Transverse colon (tissue), 4 donors: Measurements from ENCODE around the gene PIRT. TPM values are rescaled to one million over a fixed set of nuclear protein-coding genes. Genes with fewer than 3 reads are reported as not detected.

ENCODE experiments used
- DNase-seq: peaks from one replicate; pipeline ENCODE4 v3.0.0-alpha.2; 2019
- H3K27ac ChIP-seq, 4 donors: fragments of 200-600 bp; sonication (generic); 2 replicates each; pipeline ENCODE4 v1.5.1; 2016 to 2018; ENCODE audit warnings: inconsistent platforms in 4 of 4
- H3K27me3 ChIP-seq: fragments of 200-600 bp; sonication (generic); 2 replicates; pipeline ENCODE4 v1.5.1; 2017; ENCODE audit warnings: inconsistent platforms
- H3K36me3 ChIP-seq, 4 donors: fragments of 200-600 bp; sonication (generic); 2 replicates each; pipeline ENCODE4 v1.5.1; 2017 to 2019; ENCODE audit warnings: inconsistent platforms in 4 of 4
- H3K4me1 ChIP-seq, 4 donors: fragments of 200-600 bp; sonication (generic); 2 replicates each; pipeline ENCODE4 v1.5.1; 2017 to 2020; ENCODE audit warnings: inconsistent platforms in 4 of 4
- H3K4me3 ChIP-seq, 4 donors: fragments of 200-600 bp; sonication (generic); 1 replicate in 1 of 4; 2 replicates in 3 of 4; pipeline versions ENCODE4 v1.5.1 to v1.6.1; 2017 to 2019; ENCODE audit warnings: inconsistent platforms in 4 of 4
- H3K9me3 ChIP-seq, 2 donors: fragments of 200-600 bp; sonication (generic); 2 replicates each; pipeline ENCODE4 v1.5.1; 2017 to 2019; ENCODE audit warnings: inconsistent platforms in 2 of 2
- CTCF ChIP-seq, 5 experiments: fragments of 200-600 bp in 3 of 5; fragments of 450-650 bp in 2 of 5; sonication (generic) in 3 of 5; IDR thresholded peaks; 1 replicate in 2 of 5; 2 replicates in 3 of 5; pipeline ENCODE4 v1.5.1; 2016 to 2017; ENCODE audit warnings: antibody characterized with exemption in 5 of 5, inconsistent platforms in 3 of 5, mild to moderate bottlenecking in 2 of 5, moderate library complexity in 1 of 5
- EP300 ChIP-seq: sonication (generic); formaldehyde crosslinking; IDR thresholded peaks from one replicate; pipeline ENCODE4 v1.6.1; 2017; ENCODE audit warnings: antibody characterized with exemption, low read depth
- POLR2A ChIP-seq: fragments of 450-650 bp; IDR thresholded peaks from one replicate; pipeline ENCODE4 v1.6.1; 2016; ENCODE audit warnings: antibody characterized with exemption, mild to moderate bottlenecking, moderate library complexity
- POLR2AphosphoS5 ChIP-seq, 3 donors: sonication (generic); formaldehyde crosslinking; IDR thresholded peaks; one replicate each; pipeline ENCODE4 v1.6.1; 2016; ENCODE audit warnings: antibody characterized with exemption in 3 of 3
- WGBS, 2 donors: methylation state at CpG; one replicate each; pipeline ENCODE4 v1.1.5; 2018; ENCODE audit warnings: low coverage in 1 of 2; 5-methylcytosine and 5-hydroxymethylcytosine counted together
- in situ Hi-C, 4 donors: fragments of 200-750 bp; cut with MboI; loops; one replicate each; pipeline versions ENCODE4 v1.15.0 to v1.15.1; 2017; ENCODE audit warnings: low sequenced_read_pairs in 3 of 4, low pct_ligation_motif_present in 1 of 4, low pct_unique_long_range_greater_than_20kb in 1 of 4
- intact Hi-C: fragments of 100-400 bp; cut with DNase I; formaldehyde crosslinking; loops from one replicate; pipeline ENCODE4 v1.15.1; 2023; ENCODE audit warnings: low total_unique reads
- total RNA-seq, 4 donors: library from RNA; depleted of rRNA; stranded (reverse); fragments of >200 nt; gene quantifications; one replicate each; pipeline ENCODE4 v1.1.0, GENCODE V29; 2016

PIRT gene
- total RNA-seq, 4 donors from 2014 or later: 2.4 to 6.4 (median 2.5) TPM; not detected in 1

GRCh38 chr17:10812674-10813073 lies 25.2 kb downstream of the PIRT start:
- Histone ChIP-seq H3K9me3 (no peaks in the 10 kb centered on the region), H3K27ac (peak overlapping the region; percentile 64 to 83 (median 80)), H3K4me1 (peaks cover 3 to 41% (median 29%) of the 10 kb centered on the region in 4 donors), H3K36me3 (no peaks in the 10 kb centered on the region), H3K27me3 (no peaks in the 10 kb centered on the region), H3K4me3 (no peak overlapping the region)
- intact Hi-C loops (loop anchor here (5.0 kb wide), 1 partner anchor 1355 kb away; no protein-coding TSS in a partner anchor), in situ Hi-C loops (no loop called here)
- peak; percentile 92 for DNase-seq
- no peak for TF ChIP-seq EP300
- TF ChIP-seq POLR2AphosphoS5 (IDR thresholded peaks at IDR 0.05): peak in 1 of 3 donors; percentile 69
- no peak for TF ChIP-seq CTCF (IDR thresholded peaks at IDR 0.05)
- TF ChIP-seq POLR2A: no peak
- 61% methylated on average over 5 of the region's 5 CpGs; no CpG with 5 or more reads in 1 of the 2 donors for WGBS, 2 donors

DNA sequence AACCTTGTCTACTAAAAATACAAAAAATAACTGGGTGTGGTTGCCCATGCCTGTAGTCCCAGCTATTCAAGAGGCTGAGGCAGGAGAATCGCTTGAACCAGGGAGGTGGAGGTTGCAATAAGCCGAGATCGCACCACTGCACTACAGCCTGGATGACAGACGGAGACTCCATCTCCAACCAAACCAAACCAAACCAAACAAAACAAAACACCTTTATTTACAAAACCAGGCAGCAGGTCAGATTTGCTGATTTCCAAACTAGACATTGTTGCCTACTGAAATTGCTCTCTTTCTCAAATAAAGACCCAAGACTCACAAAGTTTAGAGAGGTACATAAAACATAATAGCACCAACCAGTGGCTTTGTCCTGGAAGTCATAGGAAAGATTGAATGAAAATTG lies 28.3 kb downstream of the PIRT start:
- DNase-seq: no peak
- WGBS, 2 donors: 64% methylated on average over 4 of the region's 4 CpGs; no CpG with 5 or more reads in 1 of the 2 donors
- intact Hi-C loops: loop anchor here (5.0 kb wide), 1 partner anchor 1358 kb away; no protein-coding TSS in a partner anchor

DNA sequence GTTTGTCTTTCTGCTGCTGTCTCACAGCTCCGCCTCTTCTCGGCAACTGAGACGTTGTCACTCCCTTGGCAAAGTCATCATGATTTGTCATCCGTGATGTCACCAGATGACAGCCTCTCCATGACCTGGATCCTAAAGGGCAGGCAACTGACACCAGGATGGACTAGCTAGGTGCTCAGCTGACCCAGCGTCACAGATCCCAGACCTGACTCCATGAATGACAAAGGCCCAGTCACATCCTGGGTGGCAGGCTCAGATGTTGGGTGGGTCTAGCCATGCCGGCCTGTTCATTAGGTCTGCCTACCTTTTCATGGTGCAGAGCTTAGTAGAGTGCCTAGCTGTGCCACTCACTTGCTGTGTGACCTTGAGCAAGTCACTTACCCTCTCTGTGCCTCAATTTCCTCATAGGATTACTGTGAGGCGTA lies 30.2 kb downstream of the PIRT start:
- in situ Hi-C loops (no loop called here), intact Hi-C loops (no loop called here)
- TF ChIP-seq EP300: no peak
- TF ChIP-seq POLR2A: no peak
- no peak for TF ChIP-seq CTCF (IDR thresholded peaks at IDR 0.05)
- TF ChIP-seq POLR2AphosphoS5 (IDR thresholded peaks at IDR 0.05): no peak
- H3K9me3 ChIP-seq: no peaks in the 10 kb centered on the region
- H3K4me3 ChIP-seq: no peak overlapping the region
- H3K27ac ChIP-seq: no peak overlapping the region
- H3K27me3 ChIP-seq: no peaks in the 10 kb centered on the region
- H3K36me3 ChIP-seq: no peaks in the 10 kb centered on the region
- peak; percentile 64 for DNase-seq
- 67 to 70% methylated on average over 1 to 7 of the region's 7 CpGs for WGBS, 2 donors
- H3K4me1 ChIP-seq: peaks cover 0 to 22% (median 14%) of the 10 kb centered on the region in 4 donors

More for the DNA sequence above, 28.3 kb downstream of the PIRT start:
- in situ Hi-C loops: no loop called here
- Histone ChIP-seq H3K9me3 (no peaks in the 10 kb centered on the region), H3K27me3 (no peaks in the 10 kb centered on the region), H3K36me3 (no peaks in the 10 kb centered on the region), H3K27ac (peak overlapping the region in 1 of 4 donors; percentile 11), H3K4me3 (no peak overlapping the region), H3K4me1 (peaks cover 1 to 37% (median 25%) of the 10 kb centered on the region in 4 donors)
- TF ChIP-seq CTCF (IDR thresholded peaks at IDR 0.05): no peak
- no peak for TF ChIP-seq POLR2AphosphoS5 (IDR thresholded peaks at IDR 0.05)
- no peak for TF ChIP-seq EP300
- no peak for TF ChIP-seq POLR2A

GRCh38 chr17:10806545-10807262 lies 31.2 kb downstream of the PIRT start:
- no peak for DNase-seq
- WGBS, 2 donors: 74 to 97% methylated on average over 3 to 9 of the region's 9 CpGs
- H3K9me3 ChIP-seq: no peaks in the 10 kb centered on the region
- no peaks in the 10 kb centered on the region for H3K36me3 ChIP-seq
- H3K4me1 ChIP-seq: peaks cover 0 to 15% (median 7%) of the 10 kb centered on the region in 4 donors
- H3K27me3 ChIP-seq: no peaks in the 10 kb centered on the region
- intact Hi-C loops (no loop called here), in situ Hi-C loops (no loop called here)
- H3K4me3 ChIP-seq: no peak overlapping the region
- no peak overlapping the region for H3K27ac ChIP-seq
- no peak for TF ChIP-seq POLR2AphosphoS5 (IDR thresholded peaks at IDR 0.05)
- no peak for TF ChIP-seq POLR2A
- no peak for TF ChIP-seq CTCF (IDR thresholded peaks at IDR 0.05)
- TF ChIP-seq EP300: no peak
